Right ventricle myocardium inferior (tissue), 1 donor: Measurements from ENCODE around the gene DPYSL3. TPM values are rescaled to one million over a fixed set of nuclear protein-coding genes. Genes with fewer than 3 reads are reported as not detected.

Experiments used
- ATAC-seq: fragments of 200-7000 bp; cut with Tn5 transposase; one replicate; pipeline ENCODE4 v1.9.1; 2020; ENCODE audit warnings: mild to moderate bottlenecking, moderate library complexity
- DNase-seq: peaks from one replicate; pipeline ENCODE4 v3.0.0; 2021; ENCODE audit errors: missing footprints
- intact Hi-C: fragments of 100-400 bp; cut with DNase I; formaldehyde crosslinking; loops from one replicate; pipeline ENCODE4 v1.11.0; 2022
- total RNA-seq: library from RNA; stranded (reverse); fragmentation: NEBNext Ultra II Directional; extraction: Animal tissue kit (Norgen Biotek cat#: 25700); gene quantifications from one replicate; pipeline ENCODE4 v1.2.1, GENCODE V29; 2021
- donor health status: DM: no; HTN: yes; CAD: no; lungs with severe emphysema.

Gene DPYSL3
- total RNA-seq, 1 donor from 2014 or later, result 22.1 TPM

GRCh38 chr5:147359101-147359500 is 150.8 kb downstream of the DPYSL3 start:
- DNase-seq, result no peak
- intact Hi-C loops, result no loop called here
- ATAC-seq, result no peak

GRCh38 chr5:147349241-147349640 is 160.6 kb downstream of the DPYSL3 start:
- ATAC-seq (no peak), DNase-seq (no peak)
- intact Hi-C loops, result no loop called here

- DNase-seq (no peak), ATAC-seq (no peak)
- intact Hi-C loops, result no loop called here
These were observed 161.4 kb downstream of the DPYSL3 start for GRCh38 chr5:147348451-147348850.

DNA sequence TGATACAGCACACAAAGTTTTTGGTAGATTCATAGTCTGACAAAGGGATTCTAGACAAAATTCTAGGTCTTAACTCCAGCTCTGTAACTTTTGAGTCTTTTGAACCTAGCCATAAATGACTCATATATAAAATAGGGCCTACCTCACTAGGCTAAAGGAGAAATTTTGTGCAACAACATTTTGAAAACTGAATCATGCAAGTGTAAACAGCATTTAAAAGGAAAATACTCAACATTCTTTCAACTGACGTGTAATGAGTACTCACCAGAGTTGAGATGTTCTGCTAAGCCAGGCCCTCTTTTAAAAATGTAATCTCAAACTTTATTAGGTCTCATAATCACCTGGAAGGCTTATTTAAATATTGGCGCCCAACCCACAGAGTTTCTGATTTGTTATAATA is 161.8 kb downstream of the DPYSL3 start:
- intact Hi-C loops, result no loop called here
- DNase-seq (no peak), ATAC-seq (no peak)

DNA sequence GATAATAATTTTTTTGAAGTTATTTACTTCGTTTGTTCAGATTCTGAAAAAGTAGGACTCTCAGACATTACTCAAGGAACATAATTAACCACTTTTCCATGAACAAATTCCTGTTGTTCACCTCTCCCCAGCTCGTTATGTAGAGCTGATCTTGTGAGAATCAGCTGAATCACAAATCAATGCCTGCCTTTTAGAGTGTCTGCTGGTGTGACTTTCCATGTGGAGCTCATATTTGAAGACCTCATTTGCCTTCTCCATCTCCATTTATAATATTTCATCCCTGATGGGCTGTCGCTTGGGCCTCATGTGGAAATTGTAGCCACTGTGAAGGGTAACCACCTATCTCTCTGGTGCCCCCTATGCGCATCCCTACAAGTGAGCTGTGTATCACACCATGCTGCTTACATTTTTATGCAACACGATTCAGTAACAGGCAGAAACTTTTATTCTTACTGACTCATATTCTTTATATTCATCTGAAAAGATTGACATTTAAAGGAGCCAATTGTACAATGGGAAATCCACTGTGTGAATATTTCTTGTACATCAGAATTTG is 163.8 kb downstream of the DPYSL3 start:
- no peak for ATAC-seq
- intact Hi-C loops, result no loop called here
- DNase-seq, result no peak

GRCh38 chr5:147344861-147345260 is 165.0 kb downstream of the DPYSL3 start:
- DNase-seq (no peak), ATAC-seq (no peak)
- intact Hi-C loops, result no loop called here

DNA sequence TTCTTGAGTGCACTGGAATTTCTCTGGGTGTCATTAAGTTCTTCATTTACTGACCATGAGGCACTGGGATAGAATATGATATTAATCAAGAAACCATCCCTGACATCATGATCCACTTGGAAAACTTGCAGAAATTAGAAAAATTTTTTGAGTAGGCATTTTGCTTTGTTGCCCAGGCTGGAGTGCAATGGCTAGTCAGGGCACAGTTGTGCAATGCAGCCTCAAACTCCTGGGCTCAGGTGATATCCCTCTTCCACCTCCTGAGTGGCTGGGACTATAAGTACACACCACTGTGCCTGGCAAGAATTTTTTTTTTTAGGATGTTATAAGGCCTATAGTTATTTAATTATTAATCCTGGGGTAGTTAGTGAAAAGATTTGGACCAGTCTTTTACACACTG is 168.5 kb downstream of the DPYSL3 start:
- DNase-seq (no peak), ATAC-seq (no peak)
- intact Hi-C loops, result no loop called here

DNA sequence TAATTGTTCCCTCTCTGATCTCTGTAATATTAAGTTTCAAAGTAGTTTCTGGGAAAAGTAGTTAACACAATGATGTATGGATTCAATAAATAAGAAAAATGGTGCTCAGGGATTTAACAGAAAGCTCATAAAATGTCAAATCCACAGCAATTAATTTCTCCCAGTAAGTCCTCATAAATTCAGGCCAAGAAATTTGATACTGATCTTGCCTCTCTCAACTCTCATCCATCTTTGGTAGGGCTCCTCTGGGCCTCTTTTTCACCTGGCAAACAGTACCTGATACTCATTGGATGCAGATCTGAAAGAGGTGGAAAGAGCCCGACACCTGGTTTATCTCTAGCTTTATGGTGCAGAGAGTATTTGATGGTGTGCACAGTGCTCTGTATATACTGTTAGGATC is 168.9 kb downstream of the DPYSL3 start:
- intact Hi-C loops, result no loop called here
- DNase-seq, result no peak
- ATAC-seq, result no peak
